KOPT-K1 (cell line): ENCODE measurements around the gene AIDA.
A peak's percentile ranks its signal among the peaks of the same experiment; 100 is the strongest.

Experiments
- H3K27ac ChIP-seq: fragments of 200-600 bp; sonication (generic); 2 replicates; pipeline ENCODE4 v1.5.1; 2016; ENCODE audit warnings: antibody characterized with exemption, mild to moderate bottlenecking, low read depth, low read length; ENCODE audit not compliant: poor library complexity, severe bottlenecking
- H3K36me3 ChIP-seq: fragments of 200-600 bp; sonication (generic); 2 replicates; pipeline ENCODE4 v1.5.1; 2017; ENCODE audit warnings: antibody characterized with exemption, mild to moderate bottlenecking, low read length, moderate library complexity; ENCODE audit not compliant: insufficient read depth
- H3K9me3 ChIP-seq: fragments of 200-600 bp; sonication (generic); 2 replicates; pipeline ENCODE4 v1.5.1; 2017; ENCODE audit warnings: antibody characterized with exemption, low read length, mild to moderate bottlenecking; ENCODE audit not compliant: insufficient read depth, poor library complexity, severe bottlenecking

The AIDA gene

GRCh38 chr1:222642468-222642867 is 69.8 kb downstream of the AIDA start:
- Histone ChIP-seq H3K27ac (no peak overlapping the region), H3K9me3 (no peaks in the 10 kb centered on the region), H3K36me3 (peaks cover 41% of the 10 kb centered on the region)

DNA sequence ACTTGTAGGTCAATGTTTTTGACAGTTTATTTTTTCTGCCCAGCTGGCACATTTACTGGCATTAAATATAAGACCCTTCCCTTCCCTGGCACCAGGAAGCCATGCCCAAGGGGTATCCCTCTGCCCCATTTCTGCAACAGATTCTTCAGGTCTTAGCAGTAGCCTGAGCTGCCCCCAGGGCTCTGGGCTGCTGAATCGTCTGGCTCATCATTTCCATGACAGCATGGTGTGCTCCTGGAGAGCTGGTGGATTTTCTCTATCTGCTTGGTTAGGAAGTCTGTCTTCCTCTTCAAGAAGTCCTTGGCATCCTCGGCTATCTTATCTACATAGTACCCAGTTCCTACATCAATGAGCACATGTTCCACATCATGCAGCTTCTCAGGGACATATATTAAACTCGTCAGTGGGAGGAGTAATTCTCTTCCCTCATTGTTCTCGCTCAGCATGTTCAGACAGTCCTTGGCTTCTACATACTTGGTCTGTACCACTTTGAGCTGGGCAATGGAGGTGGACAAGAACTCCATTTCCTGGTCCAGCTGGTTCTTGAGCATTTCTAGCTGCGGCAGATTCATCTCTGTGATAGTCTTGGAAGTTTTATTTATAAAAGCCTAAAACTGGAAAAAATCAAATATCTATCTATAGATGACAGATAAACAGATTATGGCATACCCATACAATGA is 70.9 kb downstream of the AIDA start:
- H3K9me3 ChIP-seq = no peaks in the 10 kb centered on the region
- H3K27ac ChIP-seq = no peak overlapping the region
- peaks cover 39% of the 10 kb centered on the region for H3K36me3 ChIP-seq

DNA sequence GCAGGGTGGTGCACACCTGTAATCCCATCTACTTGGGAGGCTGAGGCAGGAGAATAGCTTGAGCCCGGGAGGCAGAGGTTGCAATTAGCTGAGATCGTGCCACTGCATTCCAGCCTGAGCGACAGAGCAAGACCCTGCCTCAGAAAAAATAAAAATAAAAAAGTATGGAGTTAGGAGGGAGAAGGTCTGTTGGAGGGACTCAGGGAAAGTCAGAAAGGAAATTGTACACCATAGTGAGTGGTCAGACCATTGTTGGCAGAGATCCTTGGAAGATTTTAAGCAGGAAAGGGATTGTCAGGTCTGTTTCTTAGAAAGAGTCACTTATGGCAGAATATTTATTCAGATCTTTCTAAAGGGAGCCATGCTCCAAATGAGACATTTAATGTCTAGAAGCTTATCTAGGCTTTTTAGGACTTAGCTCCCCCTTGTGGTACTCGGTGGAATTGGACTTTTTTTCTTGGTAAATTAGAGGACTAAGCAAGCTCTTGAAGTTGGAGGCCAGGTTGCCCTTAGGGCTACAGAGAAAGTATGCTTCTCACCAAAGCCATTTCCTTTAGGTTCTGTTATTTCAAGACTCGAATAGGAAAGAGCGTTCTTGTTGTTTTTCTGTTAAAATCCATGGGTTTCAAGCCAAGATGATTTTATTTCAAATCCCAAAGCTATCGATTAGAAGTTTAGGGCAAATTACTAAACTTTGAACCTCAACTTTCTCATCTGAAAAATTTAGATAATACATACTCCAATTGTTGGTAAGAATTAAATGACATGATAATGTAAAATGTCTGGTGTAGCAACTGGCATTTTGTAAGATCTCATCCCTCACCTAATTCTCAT is 77.9 kb downstream of the AIDA start:
- no peak overlapping the region for H3K27ac ChIP-seq

GRCh38 chr1:222632749-222633148 is 79.5 kb downstream of the AIDA start:
- Histone ChIP-seq H3K27ac (no peak overlapping the region), H3K36me3 (peaks cover 83% of the 10 kb centered on the region), H3K9me3 (no peaks in the 10 kb centered on the region)

More for the DNA sequence above, 77.9 kb downstream of the AIDA start:
- Histone ChIP-seq H3K36me3 (peaks cover 82% of the 10 kb centered on the region), H3K9me3 (no peaks in the 10 kb centered on the region)

DNA sequence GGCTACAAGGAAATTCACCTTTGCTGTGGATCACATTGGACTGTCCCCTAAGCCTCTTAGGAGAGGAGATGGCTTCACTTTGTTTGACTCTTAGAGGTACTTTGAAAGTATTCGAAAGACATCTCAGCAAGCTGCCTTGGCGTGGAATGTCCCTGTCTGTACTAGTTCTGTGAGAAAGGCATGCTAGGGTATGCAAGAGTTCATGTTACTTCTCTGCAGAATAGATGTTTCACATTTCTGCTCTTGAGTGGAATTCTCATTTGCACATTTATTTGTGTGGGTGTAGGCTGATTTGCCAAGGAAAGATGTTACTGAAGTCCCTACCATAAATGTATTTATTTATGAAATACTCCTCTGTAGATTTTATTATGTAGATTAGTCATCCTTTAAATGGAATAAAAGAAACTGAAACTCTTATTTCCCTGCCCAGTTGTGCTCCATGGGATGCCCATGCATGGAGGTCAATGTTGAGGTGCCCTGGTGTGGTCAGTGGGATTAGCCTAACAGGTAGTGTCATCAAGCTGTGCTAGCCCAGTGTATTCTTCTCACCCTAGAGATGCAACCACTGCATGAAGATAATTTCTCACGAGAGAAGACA is 80.6 kb downstream of the AIDA start:
- peaks cover 84% of the 10 kb centered on the region for H3K36me3 ChIP-seq
- H3K27ac ChIP-seq = no peak overlapping the region
- H3K9me3 ChIP-seq = no peaks in the 10 kb centered on the region

GRCh38 chr1:222629921-222630535 is 82.3 kb downstream of the AIDA start:
- Histone ChIP-seq H3K9me3 (no peaks in the 10 kb centered on the region), H3K27ac (no peak overlapping the region), H3K36me3 (peaks cover 92% of the 10 kb centered on the region)

GRCh38 chr1:222627232-222627631 is 85.1 kb downstream of the AIDA start:
- Histone ChIP-seq H3K9me3 (no peaks in the 10 kb centered on the region), H3K27ac (no peak overlapping the region), H3K36me3 (peaks cover 96% of the 10 kb centered on the region)

DNA sequence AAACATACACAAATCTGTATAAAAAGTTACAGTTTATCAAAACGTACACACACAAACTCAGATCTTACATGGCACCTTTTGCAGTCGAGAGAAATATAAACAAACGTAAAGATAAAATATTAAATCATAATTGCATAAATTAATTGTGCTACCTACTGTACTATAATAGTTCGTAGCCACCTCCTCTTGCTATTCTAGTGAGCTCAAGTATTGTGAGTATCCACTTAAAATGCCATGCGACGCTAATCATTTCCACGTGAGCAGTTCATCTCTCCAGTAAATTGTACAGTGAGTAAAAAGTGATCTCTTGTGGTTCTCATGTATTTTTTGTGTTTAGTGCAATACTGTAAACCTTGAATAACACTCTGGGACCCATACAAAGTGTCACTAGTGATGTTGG is 88.1 kb downstream of the AIDA start:
- no peak overlapping the region for H3K27ac ChIP-seq
- H3K9me3 ChIP-seq = no peaks in the 10 kb centered on the region
- peaks cover 72% of the 10 kb centered on the region for H3K36me3 ChIP-seq

DNA sequence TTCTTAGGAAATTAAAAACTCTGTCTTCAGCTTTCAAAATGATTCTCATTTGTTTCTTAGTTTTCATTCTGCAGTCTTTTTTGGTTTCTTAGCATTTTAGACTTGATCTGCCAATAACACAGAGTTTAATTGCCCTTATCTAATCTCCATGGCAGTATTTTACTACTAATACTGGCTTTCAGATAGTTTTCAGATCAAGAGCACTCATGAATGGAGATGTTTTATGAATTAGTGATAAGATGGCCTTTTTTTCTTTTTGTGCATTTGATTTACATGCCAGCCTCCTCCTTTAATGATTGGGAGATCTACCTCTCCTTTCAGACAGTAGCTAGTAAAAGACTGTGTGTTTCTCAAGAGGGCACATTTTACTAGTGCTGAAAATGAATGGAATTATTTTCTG is 88.8 kb downstream of the AIDA start:
- peaks cover 65% of the 10 kb centered on the region for H3K36me3 ChIP-seq
- H3K9me3 ChIP-seq = no peaks in the 10 kb centered on the region
- no peak overlapping the region for H3K27ac ChIP-seq

DNA sequence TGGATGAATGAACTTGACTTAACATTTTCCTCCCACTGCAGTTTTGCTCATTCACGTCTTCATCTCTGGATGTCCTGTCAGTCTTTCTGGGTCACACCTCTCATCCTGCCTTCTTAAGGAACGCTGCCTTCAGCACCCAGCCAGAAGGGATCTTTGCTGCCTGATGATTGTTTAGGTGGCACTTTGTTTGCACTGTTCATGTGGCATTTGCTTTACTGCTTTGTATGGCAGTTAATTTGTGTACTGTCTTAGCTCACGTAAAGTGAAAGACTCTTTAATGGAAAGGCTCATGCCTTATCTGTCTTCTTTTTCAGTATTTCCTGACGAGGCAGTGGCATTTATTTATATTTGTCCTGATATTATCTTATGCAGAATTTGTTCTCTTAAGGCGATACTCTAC is 89.5 kb downstream of the AIDA start:
- no peaks in the 10 kb centered on the region for H3K9me3 ChIP-seq
- no peak overlapping the region for H3K27ac ChIP-seq
- peaks cover 58% of the 10 kb centered on the region for H3K36me3 ChIP-seq

DNA sequence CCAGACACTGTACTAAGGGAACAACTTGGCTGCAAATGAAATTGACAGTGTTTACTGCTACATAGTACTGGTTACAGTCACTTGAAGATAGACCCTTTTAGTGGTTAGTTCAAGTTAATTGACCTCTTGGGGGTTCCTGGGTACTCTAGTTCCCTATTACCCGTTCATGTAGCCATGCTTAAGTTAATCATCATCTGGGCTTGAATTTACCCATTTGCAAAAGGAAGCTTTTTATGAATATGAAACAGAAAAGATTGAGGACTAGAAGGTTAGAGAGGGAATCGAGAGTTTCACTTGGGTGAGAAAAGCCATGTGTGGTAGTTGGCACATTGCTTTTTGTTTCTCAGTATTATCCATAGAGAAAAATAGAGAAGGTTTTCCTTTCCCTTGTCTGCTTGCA is 91.7 kb downstream of the AIDA start:
- Histone ChIP-seq H3K36me3 (peaks cover 36% of the 10 kb centered on the region), H3K27ac (no peak overlapping the region), H3K9me3 (no peaks in the 10 kb centered on the region)

DNA sequence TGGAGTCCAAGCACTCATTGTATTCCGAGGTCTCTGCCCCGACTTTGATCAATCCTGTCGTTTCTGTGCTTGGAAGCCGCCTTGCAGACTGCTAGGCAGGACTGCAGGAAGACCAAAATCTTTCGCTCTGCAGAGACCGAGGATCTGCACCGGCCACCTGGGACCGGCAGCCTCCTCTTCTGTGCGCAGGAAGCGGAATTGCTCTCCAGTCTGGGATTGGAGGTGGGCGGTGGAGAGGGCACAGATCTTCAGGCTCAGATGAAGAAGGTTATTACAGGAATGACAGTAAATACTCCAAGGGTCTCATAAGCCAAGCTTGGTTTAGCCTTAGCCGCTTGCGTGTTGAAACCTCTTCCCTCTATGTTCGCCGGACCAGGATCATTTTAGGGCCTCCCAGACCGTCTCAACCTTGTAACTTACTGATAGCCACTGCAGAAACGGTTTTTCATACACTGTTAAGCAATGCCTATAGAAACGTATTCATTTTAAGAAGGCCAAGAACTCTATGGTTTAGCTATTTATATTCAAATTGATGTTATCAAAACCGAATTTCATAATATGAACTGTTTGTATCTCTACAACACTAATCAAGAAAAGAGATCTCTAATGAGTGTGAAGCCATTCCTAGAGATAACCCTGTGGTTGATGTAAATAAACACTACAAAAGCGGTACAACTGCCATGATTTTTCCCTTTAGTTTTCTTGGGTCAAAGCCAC is 93.3 kb downstream of the AIDA start:
- Histone ChIP-seq H3K9me3 (no peaks in the 10 kb centered on the region), H3K27ac (peak overlapping the region; percentile 61), H3K36me3 (peaks cover 22% of the 10 kb centered on the region)
